HG03442 (cell line): ENCODE measurements around the gene RRAS2.
"Not testable (repeated sequence)": the region's sequence is repeated elsewhere in the genome, so short reads cannot be mapped to it uniquely, and the experiment has no call there.

Source experiments
- ATAC-seq: cut with Tn5 transposase; IDR thresholded peaks from one replicate; pipeline ENCODE4 v1.9.1; 2021; ENCODE audit warnings: mild to moderate bottlenecking, moderate library complexity; ENCODE audit not compliant: unreplicated experiment

The RRAS2 gene

GRCh38 chr11:14372011-14372410 lies 13.0 kb upstream of the RRAS2 start:
- no peak for ATAC-seq

DNA sequence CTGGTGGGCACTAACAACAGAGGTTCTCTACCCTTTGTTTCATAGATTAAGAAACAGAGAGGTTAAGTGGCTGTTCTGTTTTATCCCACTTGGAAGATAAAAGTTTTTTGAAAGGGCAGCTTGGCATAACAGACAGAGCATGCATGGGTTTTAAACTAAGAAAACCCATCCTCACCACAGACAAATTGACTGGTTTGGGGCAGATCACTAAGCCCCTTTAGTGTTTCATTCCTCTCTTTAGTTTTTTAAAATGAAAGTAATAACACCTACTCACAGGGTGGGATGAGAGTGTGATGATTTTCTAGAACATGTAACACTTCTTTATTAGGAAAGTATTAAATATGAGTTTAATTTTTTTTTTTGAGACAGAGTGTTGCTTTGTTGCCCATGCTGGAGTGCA lies 12.3 kb upstream of the RRAS2 start:
- no peak for ATAC-seq

DNA sequence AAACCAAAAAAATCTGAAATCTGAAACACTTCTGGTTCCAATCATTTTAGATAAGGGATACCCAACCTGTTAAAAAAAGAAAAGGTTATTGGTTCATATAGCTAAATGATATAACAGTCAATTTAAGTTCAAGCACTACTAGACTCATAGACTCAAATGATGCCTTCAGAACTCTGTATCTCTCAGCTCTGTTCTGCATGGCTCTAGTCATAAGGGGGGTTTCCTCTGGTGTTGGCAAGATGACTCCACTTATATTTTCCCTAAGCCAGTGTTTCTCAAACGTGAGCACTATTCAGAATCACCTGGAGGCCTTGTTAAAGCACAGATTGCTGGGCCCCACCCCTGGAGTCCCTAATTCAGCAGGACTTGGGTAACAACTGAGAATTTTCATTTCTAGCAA lies 11.5 kb upstream of the RRAS2 start:
- ATAC-seq, result no peak

DNA sequence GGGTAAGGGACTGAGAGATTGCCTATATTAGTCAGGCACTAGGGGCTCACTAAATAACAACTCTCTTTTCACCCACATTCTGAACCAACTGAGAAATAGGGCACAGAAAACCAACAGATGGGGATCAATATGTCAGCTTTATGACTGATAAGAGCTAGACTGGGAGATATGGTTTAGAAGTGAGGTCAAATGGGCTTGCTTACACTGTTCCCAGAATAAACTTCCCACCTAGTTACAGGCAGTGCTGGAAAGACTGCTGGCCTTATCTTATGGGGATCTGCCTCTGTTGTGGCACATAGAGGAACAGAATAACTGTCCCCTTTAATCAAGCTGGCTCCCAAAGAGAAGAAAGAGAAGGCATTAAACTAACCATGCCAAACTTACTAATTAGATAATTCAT lies 10.6 kb upstream of the RRAS2 start:
- ATAC-seq, result no peak

- ATAC-seq, result no peak
Measured at GRCh38 chr11:14366936-14367335, 8.0 kb upstream of the RRAS2 start.

- ATAC-seq, result no peak
Measured at GRCh38 chr11:14364322-14364721, 5.3 kb upstream of the RRAS2 start.

DNA sequence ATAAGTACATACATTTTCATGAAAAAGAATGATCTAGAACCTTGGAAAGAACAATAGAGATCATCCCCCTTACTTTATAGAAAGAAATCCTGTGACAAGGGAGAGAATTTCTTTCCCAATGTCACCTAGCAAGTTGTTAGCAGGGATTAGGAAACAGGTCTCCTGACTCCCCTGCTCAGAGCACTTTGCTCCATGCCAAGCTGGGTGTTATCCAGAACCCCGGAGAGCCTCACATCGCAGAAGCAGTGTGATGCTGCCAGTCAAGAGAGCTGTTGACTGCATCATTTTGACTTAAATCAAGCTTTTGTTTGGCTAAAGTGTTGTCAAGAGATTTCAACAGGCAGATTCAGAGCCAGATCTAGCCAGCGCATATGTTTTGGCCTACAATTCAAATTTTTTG lies 3.6 kb upstream of the RRAS2 start:
- no peak for ATAC-seq

- ATAC-seq, result no peak
Measured at GRCh38 chr11:14361951-14362350, 3.0 kb upstream of the RRAS2 start.

GRCh38 chr11:14360976-14361375 lies 2.0 kb upstream of the RRAS2 start:
- ATAC-seq, result no peak

- ATAC-seq, result no peak
Measured at GRCh38 chr11:14359501-14360031, 583 bp upstream of the RRAS2 start.

DNA sequence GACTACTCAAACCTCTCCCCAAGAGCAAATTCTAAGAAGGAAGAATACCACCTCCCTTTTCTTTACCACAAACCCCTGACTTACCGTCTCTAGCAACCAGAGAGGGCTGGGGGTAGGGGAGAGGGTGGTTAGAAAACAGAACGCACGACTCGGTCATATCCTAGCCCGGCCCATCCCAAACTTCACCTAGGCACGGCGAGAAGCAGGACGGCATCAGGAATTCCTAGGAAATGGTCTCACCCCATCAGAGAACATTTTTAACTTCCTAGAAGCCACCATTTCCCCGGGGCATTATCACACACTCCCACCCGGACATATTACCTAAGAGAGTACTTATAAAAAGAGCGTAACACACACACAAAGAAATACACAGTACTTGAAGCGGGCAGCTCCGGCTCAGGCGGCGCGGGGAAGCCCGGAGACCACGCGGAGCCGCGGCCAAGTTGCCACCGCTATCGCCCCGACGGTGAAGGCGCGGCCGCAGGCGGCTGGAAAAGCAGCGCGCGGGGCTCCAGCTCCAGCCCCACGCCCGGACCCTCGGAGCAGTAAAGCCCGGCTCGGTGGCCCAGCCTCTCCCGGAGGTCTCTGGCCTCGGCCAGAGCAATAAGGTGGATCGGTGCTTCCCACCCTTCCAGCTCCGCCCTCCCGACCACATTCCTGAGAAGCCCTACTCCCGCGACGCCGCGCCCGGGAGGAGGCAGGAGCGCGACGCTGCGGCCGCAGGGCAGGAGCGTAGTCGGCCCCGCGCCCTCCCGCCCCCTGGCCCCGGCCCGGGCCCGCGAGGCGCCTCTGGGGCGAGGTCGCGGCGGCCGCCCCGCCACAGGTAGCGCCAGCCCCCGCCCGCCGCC lies 878 bp downstream of the RRAS2 start:
- peak; percentile 47 for ATAC-seq

DNA sequence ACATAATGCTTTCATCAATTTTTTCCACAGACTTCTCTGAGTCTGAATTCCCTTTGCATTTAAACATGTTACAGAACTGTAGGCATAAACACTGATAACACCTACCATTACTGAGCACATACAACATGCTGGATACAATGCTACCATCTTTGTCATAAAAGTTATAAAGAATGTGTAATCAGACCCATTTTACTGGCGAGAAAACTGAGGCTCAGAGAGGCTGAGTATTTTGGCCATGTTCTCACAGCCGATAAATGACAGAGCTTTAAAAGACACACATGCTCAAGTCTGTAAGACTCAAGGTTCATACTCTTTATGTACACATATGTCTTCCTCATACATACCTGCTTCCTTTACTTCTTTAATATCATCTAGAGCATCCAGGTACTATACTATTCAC lies 2.6 kb downstream of the RRAS2 start:
- ATAC-seq, result no peak

DNA sequence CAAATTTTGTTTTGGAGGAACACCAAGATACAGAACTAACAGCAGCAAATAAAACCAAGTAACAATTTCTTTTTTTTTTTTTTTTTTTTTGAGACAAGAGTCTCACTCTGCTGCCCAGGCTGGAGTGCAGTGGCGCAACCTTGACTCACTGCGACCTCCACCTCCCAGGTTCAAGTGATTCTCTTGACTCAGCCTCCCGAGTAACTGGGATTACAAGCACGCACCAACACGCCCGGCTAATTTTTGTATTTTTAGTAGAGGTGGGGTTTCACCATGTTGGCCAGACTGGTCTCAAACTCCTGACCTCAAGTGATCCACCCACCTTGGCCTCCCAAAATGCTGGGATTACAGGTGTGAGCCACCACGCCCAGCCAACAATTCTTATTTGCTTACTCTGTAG lies 4.4 kb downstream of the RRAS2 start:
- ATAC-seq, result not testable (repeated sequence)

GRCh38 chr11:14350716-14351238 lies 8.2 kb downstream of the RRAS2 start:
- ATAC-seq, result no peak

- no peak for ATAC-seq
Measured at GRCh38 chr11:14350215-14350614, 8.8 kb downstream of the RRAS2 start.

- ATAC-seq, result no peak
Measured at GRCh38 chr11:14347991-14348390, 11.0 kb downstream of the RRAS2 start.

- ATAC-seq, result no peak
Measured at GRCh38 chr11:14347494-14347893, 11.5 kb downstream of the RRAS2 start.

DNA sequence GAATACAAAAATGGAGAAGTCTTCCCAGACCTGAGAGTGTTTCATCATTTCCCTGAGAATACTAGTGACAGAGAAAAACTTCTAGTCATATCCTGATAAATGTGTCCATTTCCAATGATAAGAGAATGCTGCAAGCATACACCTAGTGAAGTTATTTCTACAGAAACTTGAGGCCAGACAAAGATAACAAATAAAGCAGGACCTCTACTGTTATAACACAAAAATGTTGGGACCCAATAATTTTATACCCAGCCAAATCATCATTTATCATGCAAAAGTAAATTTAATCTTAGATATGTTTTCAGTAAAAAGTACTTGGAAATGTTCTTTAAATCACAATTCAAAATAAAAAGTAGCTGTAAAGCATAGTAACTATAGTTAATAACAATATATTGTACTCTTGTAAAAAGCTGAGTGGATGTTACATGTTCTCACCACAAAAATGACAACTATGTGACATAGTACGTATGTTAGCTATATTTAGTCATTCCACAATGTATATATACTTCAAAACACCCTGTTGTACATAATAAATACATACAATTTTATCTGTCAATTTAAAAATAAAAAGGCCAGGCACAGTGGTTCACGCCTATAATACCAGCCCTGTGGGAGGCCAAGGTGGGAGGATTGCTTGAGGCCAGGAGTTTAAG lies 12.6 kb downstream of the RRAS2 start:
- no peak for ATAC-seq

GRCh38 chr11:14345668-14346067 lies 13.3 kb downstream of the RRAS2 start:
- no peak for ATAC-seq

GRCh38 chr11:14345016-14345415 lies 14.0 kb downstream of the RRAS2 start:
- not testable (repeated sequence) for ATAC-seq

GRCh38 chr11:14342906-14343305 lies 16.1 kb downstream of the RRAS2 start:
- ATAC-seq, result no peak

DNA sequence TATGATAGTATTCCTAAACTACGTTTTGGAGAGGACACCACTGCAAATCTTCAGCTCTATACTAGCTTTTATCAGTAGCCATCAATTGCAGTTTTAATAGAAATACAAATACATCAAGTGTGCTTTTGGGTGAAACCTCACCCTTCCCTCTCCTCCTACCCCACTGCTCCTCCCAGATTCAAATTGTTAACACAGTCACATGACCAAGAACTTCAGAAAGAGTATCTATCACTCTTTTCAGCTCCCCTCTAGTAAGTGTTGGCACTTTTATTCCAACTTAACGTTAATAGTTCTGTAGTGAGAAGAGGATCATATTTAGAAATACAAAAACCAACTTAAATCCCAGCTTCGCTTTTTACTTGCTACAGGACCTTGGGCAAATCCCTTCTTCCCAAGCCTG lies 17.0 kb downstream of the RRAS2 start:
- ATAC-seq, result no peak
